HG02981 (cell line): ENCODE measurements around the gene LCA5L.
"Not testable (repeated sequence)": the region's sequence is repeated elsewhere in the genome, so short reads cannot be mapped to it uniquely, and the experiment has no call there.

ENCODE experiments used
- ATAC-seq: cut with Tn5 transposase; IDR thresholded peaks from one replicate; pipeline ENCODE4 v1.9.1; 2021; ENCODE audit warnings: mild to moderate bottlenecking, moderate library complexity; ENCODE audit not compliant: unreplicated experiment

The LCA5L gene

DNA sequence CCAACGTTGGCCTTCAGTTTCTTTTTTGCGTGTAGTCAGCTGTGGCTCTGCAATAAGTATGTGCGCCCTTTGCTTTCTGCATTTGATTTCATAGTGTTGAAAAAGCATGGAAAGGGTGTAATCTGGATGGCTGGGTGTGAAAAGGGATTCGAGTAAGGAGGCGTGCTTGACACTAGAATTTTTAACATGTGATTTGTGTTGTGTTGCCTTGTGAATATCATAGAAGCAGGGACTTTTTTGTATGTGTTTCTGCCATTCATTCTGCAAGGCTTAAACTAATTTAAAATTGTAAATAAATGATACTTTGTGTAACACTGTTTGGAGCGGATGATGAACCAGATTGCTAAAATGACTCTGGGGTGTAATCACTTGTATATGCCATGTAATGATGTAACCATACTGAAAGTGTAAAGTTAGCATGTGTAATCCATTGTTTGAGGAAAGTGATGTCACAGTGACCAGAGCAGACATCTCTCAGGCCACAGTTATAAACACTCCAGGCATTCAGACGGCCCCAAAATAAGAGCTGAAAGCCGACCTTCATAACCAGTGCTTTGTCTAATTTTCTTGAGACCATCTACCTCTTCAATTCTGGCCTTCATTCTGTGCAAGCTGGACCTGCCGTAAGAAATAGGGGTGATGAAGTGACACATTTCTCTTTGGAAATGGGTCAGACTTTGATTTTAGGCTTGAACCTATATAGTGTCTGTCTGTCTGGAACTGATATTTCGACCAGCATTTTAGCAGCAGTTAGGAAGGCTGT lies 6.8 kb upstream of the LCA5L start:
- no peak for ATAC-seq

DNA sequence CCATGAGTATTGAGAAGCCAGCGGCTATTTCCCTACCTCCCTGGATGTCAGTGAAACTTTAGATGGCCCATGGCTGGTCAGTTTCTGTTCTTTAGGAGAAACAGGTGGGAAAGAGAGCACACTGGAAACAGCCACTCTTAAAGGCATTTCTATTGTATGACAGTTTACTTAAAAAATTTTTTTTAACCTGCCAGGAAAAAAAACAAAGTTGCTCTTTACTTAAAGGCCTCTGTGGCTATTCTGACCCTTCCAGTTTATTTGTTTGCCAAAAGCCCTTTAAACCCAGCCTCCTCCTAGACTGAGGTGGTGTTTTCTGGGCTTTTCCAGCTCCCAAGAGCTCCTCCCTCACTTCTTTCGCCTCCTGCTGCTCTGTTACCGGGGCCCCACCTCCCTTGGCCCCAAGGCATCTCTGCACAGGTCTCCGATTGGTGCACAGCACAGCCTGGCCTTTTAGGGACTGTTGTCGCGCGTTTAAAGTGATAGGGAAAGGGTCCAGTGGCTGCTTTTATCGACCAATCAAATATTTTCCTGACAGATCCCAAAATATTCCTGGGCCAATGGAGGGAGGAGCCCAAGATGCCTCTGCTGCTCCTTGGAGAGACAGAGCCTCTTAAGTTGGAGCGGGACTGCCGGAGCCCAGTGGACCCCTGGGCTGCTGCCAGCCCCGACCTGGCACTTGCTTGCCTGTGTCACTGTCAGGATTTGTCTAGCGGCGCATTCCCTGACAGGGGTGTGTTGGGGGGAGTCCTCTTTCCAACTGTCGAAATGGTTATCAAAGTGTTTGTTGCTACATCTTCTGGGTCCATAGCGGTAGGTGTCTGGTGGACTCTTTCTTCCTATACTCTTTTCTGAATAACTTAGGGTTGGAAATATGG lies 6.0 kb upstream of the LCA5L start, which contains the start of gene SH3BGR:
Gene SH3BGR, plus strand, starts transcription at position 639 of the 875 bp plus-strand sequence. Its CDS starts 127 bp downstream, at position 766.
- no peak for ATAC-seq

DNA sequence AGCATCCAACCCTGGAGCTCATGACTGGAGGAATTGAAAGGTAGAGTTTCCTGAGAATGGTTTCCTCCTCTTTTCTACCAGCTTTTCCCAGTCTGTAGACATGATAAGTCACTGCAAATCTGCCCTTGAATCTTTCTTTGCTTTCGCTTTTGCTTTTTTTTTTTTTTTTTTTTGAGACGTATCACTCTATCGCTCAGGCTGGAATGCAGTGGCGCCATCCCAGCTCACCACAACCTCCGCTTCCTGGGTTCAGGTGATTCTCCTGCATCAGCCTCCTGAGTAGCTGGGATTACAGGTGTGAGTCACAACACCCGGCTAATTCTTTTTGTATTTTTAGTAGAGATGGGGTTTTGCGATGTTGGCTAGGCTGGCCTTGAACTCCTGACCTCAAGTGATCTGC lies 1.7 kb upstream of the LCA5L start:
- no peak for ATAC-seq

- ATAC-seq = no peak
These were observed 977 bp downstream of the LCA5L start for GRCh38 chr21:39444421-39445180.

DNA sequence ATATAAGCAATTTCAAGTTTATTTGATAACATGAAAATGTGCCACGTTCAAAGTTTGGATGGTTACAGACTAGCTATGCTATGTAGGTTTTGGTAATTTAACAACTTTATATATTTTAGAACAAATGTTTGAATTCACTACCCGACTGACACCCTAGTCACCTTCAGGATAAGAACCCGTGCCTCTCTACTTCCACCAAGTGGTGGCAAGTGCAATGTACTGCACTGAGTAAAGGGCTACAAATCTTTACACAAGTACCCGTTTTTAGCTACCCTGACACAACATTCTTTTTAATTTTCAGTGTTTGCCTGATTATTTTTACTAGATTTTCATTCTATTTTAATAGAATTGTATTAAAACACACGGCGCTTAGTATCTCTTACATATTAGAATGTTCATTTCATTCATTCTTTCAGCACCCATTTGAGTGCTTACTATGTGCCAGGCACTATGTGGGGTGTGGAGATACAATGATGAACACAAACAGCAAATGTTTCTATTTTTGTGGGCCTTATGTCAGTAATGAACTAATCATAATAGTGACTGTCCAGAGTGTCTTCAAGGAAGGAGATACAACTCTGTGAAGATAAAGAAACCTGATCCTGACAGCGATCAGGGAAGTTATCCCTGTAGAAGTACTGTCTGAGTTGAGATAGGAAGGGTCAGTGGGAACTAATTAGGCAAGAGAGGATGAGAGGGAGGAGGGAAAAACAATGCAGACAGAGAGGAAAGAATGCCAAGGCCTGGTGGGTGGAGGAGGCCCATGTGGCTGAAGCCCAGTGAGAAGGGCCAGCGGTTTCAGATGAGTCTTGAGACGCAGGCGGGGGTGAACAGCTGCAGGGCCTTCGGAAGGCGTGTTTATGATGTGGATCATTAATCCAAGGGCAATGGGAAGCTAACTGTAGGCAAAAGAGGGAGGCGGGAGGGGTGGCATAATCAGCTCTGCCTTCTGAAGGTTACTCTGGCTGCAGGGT lies 3.8 kb downstream of the LCA5L start:
- peak; percentile 33 for ATAC-seq

GRCh38 chr21:39439232-39439631 lies 6.3 kb downstream of the LCA5L start:
- no peak for ATAC-seq

GRCh38 chr21:39434950-39435349 lies 10.6 kb downstream of the LCA5L start:
- no peak for ATAC-seq

DNA sequence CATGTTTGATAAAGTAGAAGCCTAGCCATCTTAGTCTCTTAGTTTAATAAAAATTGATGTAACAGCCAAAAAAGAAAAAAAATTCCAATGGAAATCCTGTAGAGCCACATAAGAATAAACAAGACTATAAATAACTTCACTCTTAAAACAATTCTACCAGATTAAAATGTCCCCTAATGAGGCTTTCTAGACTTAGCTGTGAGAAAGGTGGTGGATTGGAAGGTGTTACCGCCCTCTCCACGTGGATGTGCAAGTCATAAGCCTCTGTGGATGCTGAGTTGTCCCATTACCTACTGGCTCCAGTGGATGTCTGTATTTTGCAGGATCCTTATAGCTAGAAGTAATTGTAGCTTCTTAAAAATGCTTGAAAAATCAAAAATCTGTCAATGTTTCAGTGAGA lies 14.6 kb downstream of the LCA5L start:
- ATAC-seq = no peak

DNA sequence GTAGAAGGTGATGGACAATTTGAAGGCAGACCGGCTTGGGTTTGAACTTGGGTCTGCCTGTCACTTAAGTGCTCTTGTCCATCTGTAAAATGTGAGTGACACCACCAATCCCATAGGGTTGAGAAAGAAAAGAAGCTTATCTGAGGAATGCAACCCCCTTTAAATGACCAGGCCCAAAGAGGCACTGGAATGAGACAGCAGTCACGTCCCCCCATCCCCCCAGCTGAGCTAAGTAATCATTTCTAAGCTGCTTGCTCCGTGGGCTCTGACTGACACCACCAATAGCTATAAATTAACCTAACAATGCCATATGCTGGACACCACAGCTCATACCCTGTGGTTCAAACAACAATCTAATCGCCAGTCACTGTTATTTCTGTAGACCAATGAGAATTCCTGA lies 15.1 kb downstream of the LCA5L start:
- ATAC-seq = no peak

DNA sequence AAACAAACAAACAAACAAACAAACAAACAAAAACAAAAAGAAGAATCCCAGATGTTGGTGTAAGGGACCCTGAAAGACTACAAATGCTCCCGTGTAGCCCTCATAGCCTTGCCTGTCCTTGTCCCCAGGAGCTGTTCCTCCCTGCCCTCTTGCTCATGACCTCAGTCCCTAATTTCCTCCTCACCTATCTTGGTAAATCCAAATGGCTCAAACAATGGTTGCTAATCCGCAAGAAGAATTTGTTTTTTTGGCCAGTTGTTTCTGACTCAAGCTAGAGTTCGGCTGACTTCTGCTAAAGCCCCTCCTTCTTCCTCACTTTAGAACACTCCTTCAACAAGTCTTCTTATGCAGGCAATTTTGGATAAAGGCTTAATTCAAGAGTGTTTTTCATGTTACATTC lies 15.6 kb downstream of the LCA5L start:
- ATAC-seq = no peak

GRCh38 chr21:39429445-39429844 lies 16.1 kb downstream of the LCA5L start:
- no peak for ATAC-seq

- no peak for ATAC-seq
These were observed 22.9 kb downstream of the LCA5L start for GRCh38 chr21:39422527-39423241.

- ATAC-seq = not testable (repeated sequence)
These were observed 26.4 kb downstream of the LCA5L start for GRCh38 chr21:39419204-39419603.

- ATAC-seq = no peak
These were observed 39.5 kb downstream of the LCA5L start for GRCh38 chr21:39406065-39406464.

DNA sequence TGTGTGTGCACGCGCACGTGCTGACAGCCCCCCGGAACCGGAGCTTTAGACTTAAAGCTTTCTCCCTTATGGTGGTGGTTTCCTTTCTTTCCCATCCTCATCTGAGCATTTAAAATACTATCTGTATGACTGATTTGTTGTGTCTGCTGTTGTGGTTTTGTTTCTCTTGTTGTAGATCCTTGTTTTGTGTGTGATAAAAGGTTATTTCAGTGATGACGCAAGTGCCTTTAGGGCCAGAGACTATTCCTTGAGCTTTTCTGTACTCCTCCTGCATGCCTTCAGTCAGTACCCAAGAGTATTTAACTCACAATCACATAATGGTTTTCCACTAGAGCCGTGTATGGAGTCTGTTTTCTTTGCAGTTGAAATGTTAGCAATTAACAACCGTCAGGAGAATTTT lies 45.4 kb downstream of the LCA5L start:
- ATAC-seq = no peak

- ATAC-seq = no peak
These were observed 47.8 kb downstream of the LCA5L start for GRCh38 chr21:39397646-39398385.

DNA sequence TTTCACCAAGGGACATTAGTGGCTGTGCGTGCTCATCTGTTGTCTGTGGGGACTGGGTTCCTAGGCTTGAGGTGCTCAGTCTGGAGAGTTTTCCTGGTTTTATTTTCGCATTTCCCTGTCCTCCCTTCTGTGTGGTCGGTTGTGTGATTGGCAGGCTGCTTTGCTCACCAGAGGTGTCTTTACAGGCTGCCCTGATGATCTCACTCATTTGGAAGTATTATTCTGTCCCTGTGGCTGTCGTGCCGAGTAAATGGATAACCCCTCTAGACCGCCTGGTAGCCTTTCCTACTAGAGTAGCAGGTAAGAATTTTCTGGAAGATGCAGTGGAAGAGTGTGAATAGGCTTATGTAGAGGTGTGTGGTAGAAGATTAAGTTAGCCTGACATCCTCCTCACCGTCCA lies 52.6 kb downstream of the LCA5L start:
- ATAC-seq = no peak

- ATAC-seq = no peak
These were observed 55.3 kb downstream of the LCA5L start for GRCh38 chr21:39390212-39390765.

DNA sequence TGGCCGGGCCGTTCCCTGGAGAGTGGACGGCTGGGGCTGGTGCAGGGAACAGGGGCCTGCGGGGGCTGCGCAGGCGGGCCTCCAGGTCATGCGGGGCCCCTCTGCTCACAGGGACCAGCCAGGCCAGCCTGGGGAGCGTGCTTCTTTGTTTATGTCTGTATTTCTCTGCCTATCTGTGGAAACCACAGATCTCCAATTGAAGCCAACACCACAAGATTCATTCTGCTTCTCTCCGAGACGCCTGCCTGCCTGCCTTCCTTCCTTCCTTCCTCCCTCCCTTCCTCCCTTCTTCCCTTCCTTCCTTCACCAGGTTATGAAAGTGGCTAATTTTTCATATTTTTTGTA lies 56.8 kb downstream of the LCA5L start:
- ATAC-seq = no peak
